Suprapubic skin (tissue), 4 donors: ENCODE data around the gene CTNNA2.

Experiments used
- EP300 ChIP-seq: sonication (generic); formaldehyde crosslinking; IDR thresholded peaks from one replicate; pipeline ENCODE4 v1.6.1; 2017; ENCODE audit warnings: antibody characterized with exemption
- POLR2A ChIP-seq, 2 donors: fragments of 450-650 bp; IDR thresholded peaks; one replicate each; pipeline ENCODE4 v1.6.1; 2017; ENCODE audit warnings: antibody characterized with exemption in 2 of 2, mild to moderate bottlenecking in 2 of 2, moderate library complexity in 2 of 2
- POLR2AphosphoS5 ChIP-seq, 3 donors: sonication (generic); formaldehyde crosslinking; IDR thresholded peaks; one replicate each; pipeline ENCODE4 v1.6.1; 2017; ENCODE audit warnings: antibody characterized with exemption in 3 of 3
- TF ChIP-seq, protein P1 (sequence below), 2 donors: fragments of 200-600 bp in 1 of 2; fragments of 450-650 bp in 1 of 2; sonication (generic) in 1 of 2; IDR thresholded peaks; one replicate each; pipeline ENCODE4 v1.5.1; 2016 to 2019; ENCODE audit warnings: antibody characterized with exemption in 2 of 2, mild to moderate bottlenecking in 1 of 2, moderate library complexity in 1 of 2

DNA sequence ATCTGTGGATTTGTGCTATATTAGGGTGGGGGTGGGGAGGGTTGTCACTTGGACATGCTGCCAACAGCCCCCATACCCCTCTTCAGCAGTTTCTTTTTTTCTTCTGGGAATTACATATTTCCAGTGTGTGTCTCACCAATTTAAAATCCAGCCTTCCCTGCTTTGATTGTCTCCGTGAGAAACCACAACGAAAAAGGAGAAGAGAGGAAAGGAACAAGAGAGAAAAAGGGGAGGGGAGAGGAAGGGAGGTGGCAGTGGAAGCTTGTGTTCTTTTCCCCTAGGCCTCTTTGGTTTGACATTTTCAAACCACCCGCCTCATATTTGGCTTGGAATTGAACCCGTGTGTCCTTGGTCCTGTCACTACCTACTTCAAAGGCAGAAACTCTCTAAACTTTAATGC lies 860 bp downstream of the CTNNA2 start:
- TF ChIP-seq EP300 (no peak), POLR2A (IDR thresholded peaks at IDR 0.05) (no peak), POLR2AphosphoS5 (IDR thresholded peaks at IDR 0.05) (no peak)
- TF ChIP-seq, protein P1, sequence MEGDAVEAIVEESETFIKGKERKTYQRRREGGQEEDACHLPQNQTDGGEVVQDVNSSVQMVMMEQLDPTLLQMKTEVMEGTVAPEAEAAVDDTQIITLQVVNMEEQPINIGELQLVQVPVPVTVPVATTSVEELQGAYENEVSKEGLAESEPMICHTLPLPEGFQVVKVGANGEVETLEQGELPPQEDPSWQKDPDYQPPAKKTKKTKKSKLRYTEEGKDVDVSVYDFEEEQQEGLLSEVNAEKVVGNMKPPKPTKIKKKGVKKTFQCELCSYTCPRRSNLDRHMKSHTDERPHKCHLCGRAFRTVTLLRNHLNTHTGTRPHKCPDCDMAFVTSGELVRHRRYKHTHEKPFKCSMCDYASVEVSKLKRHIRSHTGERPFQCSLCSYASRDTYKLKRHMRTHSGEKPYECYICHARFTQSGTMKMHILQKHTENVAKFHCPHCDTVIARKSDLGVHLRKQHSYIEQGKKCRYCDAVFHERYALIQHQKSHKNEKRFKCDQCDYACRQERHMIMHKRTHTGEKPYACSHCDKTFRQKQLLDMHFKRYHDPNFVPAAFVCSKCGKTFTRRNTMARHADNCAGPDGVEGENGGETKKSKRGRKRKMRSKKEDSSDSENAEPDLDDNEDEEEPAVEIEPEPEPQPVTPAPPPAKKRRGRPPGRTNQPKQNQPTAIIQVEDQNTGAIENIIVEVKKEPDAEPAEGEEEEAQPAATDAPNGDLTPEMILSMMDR (IDR thresholded peaks at IDR 0.05): no peak
